Chondrocyte (in vitro differentiated cells): ENCODE measurements around the gene YDJC. TPM values are rescaled to one million over a fixed set of nuclear protein-coding genes. Genes with fewer than 3 reads are reported as not detected.
"Not testable (repeated sequence)": the region's sequence is repeated elsewhere in the genome, so short reads cannot be mapped to it uniquely, and the experiment has no call there.

Experiments used
- DNase-seq: peaks from one replicate; pipeline ENCODE4 v3.0.0; 2021; ENCODE audit warnings: mixed read lengths, low spot score
- H3K27ac Mint-ChIP-seq: one replicate; pipeline ENCODE4 v1.8.0; 2021; ENCODE audit warnings: mild to moderate bottlenecking, moderate library complexity, mixed read lengths; ENCODE audit not compliant: unreplicated experiment
- H3K27me3 Mint-ChIP-seq: 2 replicates; pipeline ENCODE4 v1.8.0; 2021; ENCODE audit warnings: low read depth, mixed read lengths
- H3K36me3 Mint-ChIP-seq: 2 replicates; pipeline ENCODE4 v1.8.0; 2021; ENCODE audit warnings: low read depth, mixed read lengths
- H3K4me1 Mint-ChIP-seq: 2 replicates; pipeline ENCODE4 v1.8.0; 2021; ENCODE audit warnings: low read depth, mild to moderate bottlenecking, mixed read lengths
- H3K4me3 Mint-ChIP-seq: one replicate; pipeline ENCODE4 v1.8.0; 2021; ENCODE audit warnings: mild to moderate bottlenecking, moderate library complexity, mixed read lengths; ENCODE audit not compliant: unreplicated experiment
- H3K9me3 Mint-ChIP-seq: 2 replicates; pipeline ENCODE4 v1.8.0; 2021; ENCODE audit warnings: low read depth, mixed read lengths
- CTCF ChIP-seq: fragments of 200-600 bp; sonication (generic); IDR thresholded peaks from 2 replicates; pipeline ENCODE4 v1.5.0; 2021; ENCODE audit warnings: antibody characterized with exemption, mild to moderate bottlenecking, moderate library complexity
- total RNA-seq: library from RNA; stranded (reverse); gene quantifications from 3 replicates; pipeline ENCODE4 v1.2.1, GENCODE V29; 2021

YDJC gene
- total RNA-seq, 1 donor from 2014 or later = 14.6 TPM

DNA sequence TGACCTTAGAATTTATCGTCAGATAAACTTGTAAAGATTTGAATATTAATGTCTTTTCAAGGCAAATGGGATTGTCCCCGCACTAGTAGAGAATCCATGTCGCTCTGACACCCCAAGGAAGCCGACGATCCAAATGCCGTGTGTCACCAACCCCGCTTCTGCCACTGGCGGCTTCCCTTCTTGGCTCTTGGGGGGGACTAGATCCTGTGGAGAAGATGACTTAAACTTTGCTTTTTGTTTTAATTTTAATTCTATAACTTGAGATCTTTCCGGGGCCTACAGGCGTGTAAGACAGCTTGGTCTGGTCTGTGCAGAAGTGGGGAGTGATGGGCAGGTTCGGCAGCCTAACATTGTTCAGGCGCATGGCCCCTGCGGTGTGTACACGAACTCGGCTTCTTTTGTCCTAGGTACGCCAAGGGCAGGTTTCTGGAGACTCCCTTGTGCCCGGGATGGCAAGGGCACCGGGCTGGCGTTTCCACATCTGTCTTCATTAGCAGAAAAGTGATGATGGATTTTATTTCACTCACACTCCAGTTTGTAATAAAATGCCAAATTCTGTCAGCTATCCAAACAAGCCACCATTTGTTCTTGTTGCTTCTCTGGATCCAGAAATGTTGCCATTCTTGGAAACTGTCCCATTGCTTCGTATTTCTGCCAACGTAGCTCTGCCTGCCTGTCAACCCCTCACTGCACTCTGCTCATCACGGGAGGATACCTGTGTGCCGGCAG is 6.7 kb downstream of the YDJC start:
- peaks cover 62% of the 10 kb centered on the region for H3K4me1 Mint-ChIP-seq
- H3K9me3 Mint-ChIP-seq = no peaks in the 10 kb centered on the region
- no peak overlapping the region for H3K4me3 Mint-ChIP-seq
- DNase-seq = no peak
- H3K36me3 Mint-ChIP-seq = peaks cover 2% of the 10 kb centered on the region
- no peak overlapping the region for H3K27ac Mint-ChIP-seq
- no peaks in the 10 kb centered on the region for H3K27me3 Mint-ChIP-seq
- no peak for TF ChIP-seq CTCF

- Mint-ChIP-seq H3K27ac (peak overlapping the region; percentile 62), H3K9me3 (no peaks in the 10 kb centered on the region), H3K27me3 (no peaks in the 10 kb centered on the region)
These were observed 7.6 kb downstream of the YDJC start for GRCh38 chr22:21622011-21622918.

GRCh38 chr22:21621025-21621424 is 8.8 kb downstream of the YDJC start:
- Mint-ChIP-seq H3K36me3 (peaks cover 2% of the 10 kb centered on the region), H3K9me3 (no peaks in the 10 kb centered on the region), H3K27ac (peak overlapping the region; percentile 54), H3K4me3 (no peak overlapping the region), H3K27me3 (no peaks in the 10 kb centered on the region), H3K4me1 (peaks cover 54% of the 10 kb centered on the region)
- DNase-seq = no peak
- no peak for TF ChIP-seq CTCF

More at GRCh38 chr22:21622011-21622918, 7.6 kb downstream of the YDJC start:
- Mint-ChIP-seq H3K4me3 (no peak overlapping the region), H3K36me3 (peaks cover 2% of the 10 kb centered on the region), H3K4me1 (peaks cover 60% of the 10 kb centered on the region)
- no peak for TF ChIP-seq CTCF
- no peak for DNase-seq

DNA sequence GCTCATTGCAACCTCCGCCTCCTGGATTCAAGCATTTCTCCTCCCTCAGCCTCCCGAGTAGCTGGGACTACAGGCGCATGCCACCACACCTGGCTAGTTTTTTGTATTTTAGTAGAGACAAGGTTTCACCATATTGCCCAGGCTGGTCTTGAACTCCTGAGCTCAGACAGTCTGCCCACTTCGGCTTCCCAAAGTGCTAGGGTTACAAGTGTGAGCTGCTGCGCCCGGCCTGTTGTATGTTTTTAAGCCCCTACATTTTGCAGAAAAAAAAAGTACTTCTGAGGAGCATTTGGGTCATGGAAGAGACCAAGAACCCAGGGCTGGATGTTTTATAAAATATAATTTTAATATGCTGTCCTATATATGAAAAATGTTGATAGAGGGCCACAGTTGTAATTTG is 12.5 kb downstream of the YDJC start:
- not testable (repeated sequence) for H3K9me3 Mint-ChIP-seq, H3K27me3 Mint-ChIP-seq, H3K36me3 Mint-ChIP-seq, DNase-seq, H3K27ac Mint-ChIP-seq, H3K4me3 Mint-ChIP-seq
- H3K4me1 Mint-ChIP-seq = peaks cover 31% of the 10 kb centered on the region

GRCh38 chr22:21615731-21616130 is 14.1 kb downstream of the YDJC start:
- TF ChIP-seq CTCF = no peak
- DNase-seq = no peak
- peaks cover 17% of the 10 kb centered on the region for H3K4me1 Mint-ChIP-seq
- peaks cover 8% of the 10 kb centered on the region for H3K36me3 Mint-ChIP-seq
- no peak overlapping the region for H3K4me3 Mint-ChIP-seq
- H3K9me3 Mint-ChIP-seq = no peaks in the 10 kb centered on the region
- H3K27ac Mint-ChIP-seq = no peak overlapping the region
- H3K27me3 Mint-ChIP-seq = no peaks in the 10 kb centered on the region
